HG03025 (cell line): Measurements from ENCODE around the gene RPL36.
"Not testable (repeated sequence)": the region's sequence is repeated elsewhere in the genome, so short reads cannot be mapped to it uniquely, and the experiment has no call there.

ENCODE experiments used
- ATAC-seq: cut with Tn5 transposase; IDR thresholded peaks from one replicate; pipeline ENCODE4 v1.9.1; 2021; ENCODE audit warnings: mild to moderate bottlenecking, moderate library complexity; ENCODE audit not compliant: unreplicated experiment, low FRiP score

Gene RPL36

DNA sequence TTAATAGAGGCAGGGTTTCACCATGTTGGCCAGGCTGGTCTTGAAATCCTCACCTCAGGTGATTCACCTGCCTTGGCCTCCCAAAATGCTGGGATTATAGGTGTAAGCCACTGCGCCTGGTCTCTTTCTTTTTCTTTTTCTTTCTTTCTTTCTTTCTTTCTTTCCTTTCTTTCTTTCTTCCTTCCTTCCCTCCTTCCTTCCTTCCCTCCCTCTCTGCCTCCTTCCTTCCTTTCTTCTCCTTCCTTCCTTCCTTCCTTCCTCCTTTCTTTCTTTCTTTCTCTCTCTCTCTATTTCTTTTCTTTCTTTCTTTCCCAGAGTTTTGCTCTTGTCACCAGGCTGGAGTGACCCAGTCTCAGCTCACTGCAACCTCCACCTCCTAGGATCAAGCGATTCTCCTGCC, 43.1 kb downstream of the RPL36 start:
- ATAC-seq = not testable (repeated sequence)

GRCh38 chr19:5738423-5738822, 48.3 kb downstream of the RPL36 start:
- ATAC-seq = no peak
